ENCODE results near the gene DNAJB13.

Gene DNAJB13

GRCh38 chr11:73998846-73999575, 48.2 kb downstream of the DNAJB13 start:
- Histone ChIP-seq H3K4me3 (ENCODE audit: low read length) (no peak overlapping the region), H3K36me3 (ENCODE audit: control insufficient read depth, insufficient read depth, low read length) (peaks cover 3% of the 10 kb centered on the region), H3K9ac (ENCODE audit: low read length) (no peak overlapping the region), H3K4me1 (ENCODE audit: control insufficient read depth, insufficient read depth, low read length) (no peaks in the 10 kb centered on the region), H3K27ac (ENCODE audit: low read depth, low read length) (no peak overlapping the region), H3K27me3 (ENCODE audit: control insufficient read depth, insufficient read depth, low read length) (no peaks in the 10 kb centered on the region)

GRCh38 chr11:73999581-74000306, 48.9 kb downstream of the DNAJB13 start:
- no peaks in the 10 kb centered on the region for H3K4me1 ChIP-seq (ENCODE audit: control insufficient read depth, insufficient read depth, low read length)
- H3K9ac ChIP-seq (ENCODE audit: low read length): no peak overlapping the region
- H3K36me3 ChIP-seq (ENCODE audit: control insufficient read depth, insufficient read depth, low read length): peaks cover 3% of the 10 kb centered on the region
- H3K27me3 ChIP-seq (ENCODE audit: control insufficient read depth, insufficient read depth, low read length): no peaks in the 10 kb centered on the region
- H3K27ac ChIP-seq (ENCODE audit: low read depth, low read length): no peak overlapping the region
- H3K4me3 ChIP-seq (ENCODE audit: low read length): no peak overlapping the region

- H3K27ac ChIP-seq (ENCODE audit: low read depth, low read length): no peak overlapping the region
- peaks cover 3% of the 10 kb centered on the region for H3K36me3 ChIP-seq (ENCODE audit: control insufficient read depth, insufficient read depth, low read length)
Measured at GRCh38 chr11:74000307-74001133, 49.7 kb downstream of the DNAJB13 start.

GRCh38 chr11:74001822-74002286, 51.0 kb downstream of the DNAJB13 start:
- Histone ChIP-seq H3K36me3 (ENCODE audit: control insufficient read depth, insufficient read depth, low read length) (peaks cover 3% of the 10 kb centered on the region), H3K27ac (ENCODE audit: low read depth, low read length) (no peak overlapping the region), H3K4me1 (ENCODE audit: control insufficient read depth, insufficient read depth, low read length) (no peaks in the 10 kb centered on the region), H3K9ac (ENCODE audit: low read length) (no peak overlapping the region), H3K4me3 (ENCODE audit: low read length) (no peak overlapping the region), H3K27me3 (ENCODE audit: control insufficient read depth, insufficient read depth, low read length) (no peaks in the 10 kb centered on the region)

More at GRCh38 chr11:74000307-74001133, 49.7 kb downstream of the DNAJB13 start:
- Histone ChIP-seq H3K9ac (ENCODE audit: low read length) (no peak overlapping the region), H3K4me1 (ENCODE audit: control insufficient read depth, insufficient read depth, low read length) (no peaks in the 10 kb centered on the region), H3K27me3 (ENCODE audit: control insufficient read depth, insufficient read depth, low read length) (no peaks in the 10 kb centered on the region), H3K4me3 (ENCODE audit: low read length) (no peak overlapping the region)

- Histone ChIP-seq H3K4me1 (ENCODE audit: control insufficient read depth, insufficient read depth, low read length) (no peaks in the 10 kb centered on the region), H3K36me3 (ENCODE audit: control insufficient read depth, insufficient read depth, low read length) (peaks cover 3% of the 10 kb centered on the region), H3K27me3 (ENCODE audit: control insufficient read depth, insufficient read depth, low read length) (no peaks in the 10 kb centered on the region), H3K27ac (ENCODE audit: low read depth, low read length) (no peak overlapping the region), H3K9ac (ENCODE audit: low read length) (no peak overlapping the region), H3K4me3 (ENCODE audit: low read length) (no peak overlapping the region)
Measured at GRCh38 chr11:74002832-74003231, 52.0 kb downstream of the DNAJB13 start.

DNA sequence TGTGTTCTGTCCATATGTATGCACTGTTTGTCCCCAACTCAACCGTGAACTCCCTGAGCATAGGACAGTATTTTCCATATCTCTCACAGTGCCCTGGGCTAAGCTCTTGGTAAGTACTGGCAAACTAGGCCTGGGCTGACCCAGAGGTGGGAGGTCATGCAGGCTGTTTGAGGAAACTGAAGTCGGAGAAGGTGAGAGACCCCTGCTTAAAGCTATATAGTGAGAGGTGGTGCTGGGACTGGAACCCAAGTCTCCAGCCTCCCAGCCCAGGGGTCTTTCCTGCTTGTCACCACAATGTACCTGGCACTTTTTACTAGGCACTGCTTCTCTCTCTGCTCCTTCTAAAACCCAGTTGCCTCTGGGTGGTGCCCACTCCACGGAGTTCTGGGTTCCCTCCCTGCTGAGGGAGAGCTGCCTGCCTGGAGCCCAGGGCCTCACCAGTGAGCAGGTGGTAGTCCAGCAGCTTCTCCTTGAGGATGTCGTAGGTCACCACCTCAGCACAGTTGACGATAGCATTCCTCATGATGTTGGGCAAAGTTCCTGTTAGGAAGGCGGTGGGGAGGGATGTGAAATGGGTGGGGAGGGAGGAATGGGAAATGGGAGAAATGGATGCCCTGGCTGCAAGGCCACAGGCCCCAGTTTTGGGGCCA, 53.3 kb downstream of the DNAJB13 start:
- H3K9ac ChIP-seq (ENCODE audit: low read length): no peak overlapping the region
- no peak overlapping the region for H3K27ac ChIP-seq (ENCODE audit: low read depth, low read length)
- no peaks in the 10 kb centered on the region for H3K27me3 ChIP-seq (ENCODE audit: control insufficient read depth, insufficient read depth, low read length)
- H3K4me1 ChIP-seq (ENCODE audit: control insufficient read depth, insufficient read depth, low read length): no peaks in the 10 kb centered on the region
- H3K36me3 ChIP-seq (ENCODE audit: control insufficient read depth, insufficient read depth, low read length): peaks cover 3% of the 10 kb centered on the region
- no peak overlapping the region for H3K4me3 ChIP-seq (ENCODE audit: low read length)

DNA sequence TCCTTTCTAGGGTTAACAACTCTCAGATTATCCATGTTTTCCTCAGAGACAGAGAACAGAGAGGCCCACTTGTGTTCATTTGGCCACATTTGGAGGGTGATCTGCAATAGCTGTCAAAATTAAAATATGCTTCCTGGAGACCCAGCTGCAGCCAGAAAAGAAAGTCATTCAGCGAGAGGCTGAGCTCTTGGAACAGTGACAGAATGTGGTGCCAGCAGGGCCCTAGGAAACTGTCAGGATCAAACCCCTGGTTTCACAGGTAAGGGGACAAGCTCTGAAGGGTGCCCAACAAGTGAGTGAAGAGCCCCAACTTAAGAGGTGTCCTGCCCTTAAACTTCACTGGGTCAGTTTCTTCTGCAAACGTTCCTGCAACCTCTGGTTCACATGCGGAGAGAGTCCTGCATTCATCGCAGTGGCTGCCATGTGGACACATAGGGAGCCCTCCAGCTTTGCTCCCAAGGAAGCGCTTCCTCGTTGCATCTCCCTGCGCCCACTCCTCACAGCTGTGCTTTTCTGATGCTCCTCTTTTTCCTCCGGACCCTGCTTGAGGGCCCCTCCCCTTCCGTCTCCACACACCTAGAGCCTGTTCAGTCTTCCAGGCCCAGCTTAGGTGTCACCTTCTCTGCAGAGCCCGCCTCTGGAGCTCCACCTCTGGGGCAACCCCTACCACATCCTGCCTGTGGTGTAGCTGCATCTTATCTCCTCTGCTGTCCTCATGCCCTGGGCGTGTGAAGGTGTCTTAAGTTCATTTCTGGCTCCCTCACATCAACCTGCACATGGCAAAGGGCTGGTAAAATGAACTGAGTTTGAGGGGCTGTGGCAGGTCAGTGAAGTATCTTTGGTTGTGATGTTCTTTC, 54.2 kb downstream of the DNAJB13 start:
- peaks cover 3% of the 10 kb centered on the region for H3K36me3 ChIP-seq (ENCODE audit: control insufficient read depth, insufficient read depth, low read length)
- H3K27me3 ChIP-seq (ENCODE audit: control insufficient read depth, insufficient read depth, low read length): no peaks in the 10 kb centered on the region
- no peak overlapping the region for H3K27ac ChIP-seq (ENCODE audit: low read depth, low read length)
- H3K4me1 ChIP-seq (ENCODE audit: control insufficient read depth, insufficient read depth, low read length): no peaks in the 10 kb centered on the region
- H3K9ac ChIP-seq (ENCODE audit: low read length): no peak overlapping the region
- no peak overlapping the region for H3K4me3 ChIP-seq (ENCODE audit: low read length)

DNA sequence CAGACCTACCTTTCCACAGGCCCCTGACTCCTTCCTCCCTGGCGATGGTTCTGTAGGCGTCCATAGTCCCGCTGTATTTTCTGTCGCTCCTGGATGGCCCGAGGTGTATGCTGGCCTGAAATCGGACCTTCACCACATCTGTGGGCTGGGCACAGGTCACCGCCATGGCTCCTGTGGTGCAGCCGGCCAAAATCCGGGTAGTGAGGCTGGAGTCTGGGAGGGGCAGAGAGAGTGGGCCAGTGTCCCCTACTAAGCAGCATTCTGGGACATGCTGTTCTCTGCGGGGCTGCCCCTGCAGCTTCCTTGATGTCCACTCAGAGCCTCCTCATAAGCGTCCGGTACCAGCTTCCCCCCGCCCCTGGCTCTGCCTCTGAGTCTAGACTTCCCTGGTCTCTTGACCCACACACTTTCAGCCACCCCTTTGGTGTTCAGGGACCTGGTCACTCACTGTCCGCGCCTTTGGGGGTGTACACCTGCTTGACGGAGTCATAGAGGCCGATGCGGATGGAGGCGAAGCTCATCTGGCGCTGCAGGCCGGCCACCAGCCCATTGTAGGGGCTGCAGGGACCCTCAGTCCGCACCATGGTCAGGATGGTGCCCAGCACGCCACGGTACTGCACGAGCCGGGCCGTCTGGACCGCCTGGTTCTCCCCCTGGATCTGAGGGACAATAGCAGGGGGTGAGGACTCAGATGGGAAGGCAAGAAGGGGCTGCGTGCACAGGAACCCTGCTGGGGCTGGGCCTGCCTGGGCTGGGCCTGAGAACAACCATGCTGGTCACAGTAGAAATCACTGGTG, 55.1 kb downstream of the DNAJB13 start:
- Histone ChIP-seq H3K27ac (ENCODE audit: low read depth, low read length) (no peak overlapping the region), H3K27me3 (ENCODE audit: control insufficient read depth, insufficient read depth, low read length) (no peaks in the 10 kb centered on the region)

DNA sequence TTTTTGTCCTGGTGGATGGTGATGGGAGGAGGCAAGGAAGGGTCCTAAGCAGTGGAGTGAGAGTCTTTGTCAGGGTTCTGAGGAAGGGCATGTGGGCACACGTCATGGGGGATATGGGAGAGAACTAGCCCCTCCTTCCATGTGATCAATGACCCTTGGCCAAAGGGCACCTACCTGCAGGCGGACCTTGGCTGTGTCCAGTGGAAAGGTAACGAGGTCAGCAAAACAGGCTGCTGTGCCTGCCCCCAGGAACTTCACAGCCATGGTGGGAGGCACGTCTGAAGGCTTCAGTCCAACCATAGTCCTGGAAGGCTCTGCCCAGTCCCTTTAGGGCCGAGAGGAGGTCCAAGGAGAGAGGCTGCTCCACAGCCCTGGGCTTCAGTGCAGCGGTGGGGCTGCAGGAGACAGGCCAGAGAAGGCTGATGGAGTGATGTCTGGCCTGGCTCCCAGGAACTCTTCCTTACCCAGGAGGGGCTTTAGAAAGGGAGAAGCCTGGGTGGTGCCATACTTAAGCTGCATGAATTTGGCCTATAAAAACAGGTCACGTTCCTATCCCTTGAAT, 56.0 kb downstream of the DNAJB13 start:
- H3K4me3 ChIP-seq (ENCODE audit: low read length): no peak overlapping the region
- no peaks in the 10 kb centered on the region for H3K27me3 ChIP-seq (ENCODE audit: control insufficient read depth, insufficient read depth, low read length)
- H3K36me3 ChIP-seq (ENCODE audit: control insufficient read depth, insufficient read depth, low read length): peaks cover 5% of the 10 kb centered on the region
- H3K4me1 ChIP-seq (ENCODE audit: control insufficient read depth, insufficient read depth, low read length): no peaks in the 10 kb centered on the region
- no peak overlapping the region for H3K27ac ChIP-seq (ENCODE audit: low read depth, low read length)
- no peak overlapping the region for H3K9ac ChIP-seq (ENCODE audit: low read length)

More for the DNA sequence above, 55.1 kb downstream of the DNAJB13 start:
- Histone ChIP-seq H3K36me3 (ENCODE audit: control insufficient read depth, insufficient read depth, low read length) (peaks cover 3% of the 10 kb centered on the region), H3K4me1 (ENCODE audit: control insufficient read depth, insufficient read depth, low read length) (no peaks in the 10 kb centered on the region), H3K4me3 (ENCODE audit: low read length) (no peak overlapping the region), H3K9ac (ENCODE audit: low read length) (no peak overlapping the region)

GRCh38 chr11:74007691-74008372, 57.0 kb downstream of the DNAJB13 start:
- Histone ChIP-seq H3K9ac (ENCODE audit: low read length) (no peak overlapping the region), H3K4me3 (ENCODE audit: low read length) (no peak overlapping the region), H3K4me1 (ENCODE audit: control insufficient read depth, insufficient read depth, low read length) (no peaks in the 10 kb centered on the region)

More at GRCh38 chr11:74007691-74008372, 57.0 kb downstream of the DNAJB13 start:
- H3K27ac ChIP-seq (ENCODE audit: low read depth, low read length): no peak overlapping the region
- H3K36me3 ChIP-seq (ENCODE audit: control insufficient read depth, insufficient read depth, low read length): peaks cover 5% of the 10 kb centered on the region
- no peaks in the 10 kb centered on the region for H3K27me3 ChIP-seq (ENCODE audit: control insufficient read depth, insufficient read depth, low read length)

All from rectal smooth muscle tissue (tissue), 1 donor.